GM18499 (cell line): ENCODE results near the gene MINAR2.

Source experiments
- ATAC-seq: cut with Tn5 transposase; IDR thresholded peaks from one replicate; pipeline ENCODE4 v1.9.1; 2021; ENCODE audit warnings: moderate number of reproducible peaks; ENCODE audit not compliant: insufficient read depth, unreplicated experiment

The MINAR2 gene

GRCh38 chr5:129747572-129748407, at the start of gene MINAR2:
TSS of gene MINAR2 (plus strand) at chr5:129748094. CDS start at chr5:129748191, 97 bp downstream.
- no peak for ATAC-seq

- no peak for ATAC-seq
Observed at GRCh38 chr5:129698661-129699060, 49.2 kb upstream of the MINAR2 start.

- ATAC-seq = no peak
Observed at GRCh38 chr5:129716235-129716634, 31.7 kb upstream of the MINAR2 start.

GRCh38 chr5:129716651-129717050, 31.2 kb upstream of the MINAR2 start:
- no peak for ATAC-seq

- ATAC-seq = no peak
Observed at GRCh38 chr5:129717751-129718310, 30.1 kb upstream of the MINAR2 start.

GRCh38 chr5:129718471-129719090, 29.3 kb upstream of the MINAR2 start:
- no peak for ATAC-seq

- no peak for ATAC-seq
Observed at GRCh38 chr5:129724222-129724621, 23.7 kb upstream of the MINAR2 start.

GRCh38 chr5:129724647-129725046, 23.2 kb upstream of the MINAR2 start:
- ATAC-seq = no peak

GRCh38 chr5:129739773-129740172, 8.1 kb upstream of the MINAR2 start:
- ATAC-seq = no peak

GRCh38 chr5:129743541-129744187, 4.2 kb upstream of the MINAR2 start:
- ATAC-seq = no peak

- ATAC-seq = no peak
Observed at GRCh38 chr5:129745997-129746396, 1.9 kb upstream of the MINAR2 start.

GRCh38 chr5:129746876-129747275, 1.0 kb upstream of the MINAR2 start:
- no peak for ATAC-seq

- ATAC-seq = no peak
Observed at GRCh38 chr5:129748913-129749880, 1.3 kb downstream of the MINAR2 start.

- no peak for ATAC-seq
Observed at GRCh38 chr5:129760636-129761325, 12.9 kb downstream of the MINAR2 start.

GRCh38 chr5:129763651-129764050, 15.8 kb downstream of the MINAR2 start:
- ATAC-seq = no peak

GRCh38 chr5:129766798-129767197, 18.9 kb downstream of the MINAR2 start:
- ATAC-seq = no peak

- ATAC-seq = peak; percentile 95
Observed at GRCh38 chr5:129767927-129768380, 20.1 kb downstream of the MINAR2 start.

- no peak for ATAC-seq
Observed at GRCh38 chr5:129768735-129769134, 20.8 kb downstream of the MINAR2 start.
